ENCODE data around the gene ADGRG2.
"Not testable (repeated sequence)": the region's sequence is repeated elsewhere in the genome, so short reads cannot be mapped to it uniquely, and the experiment has no call there.

ADGRG2 gene

GRCh38 chrX:19072372-19072771 is 49.9 kb downstream of the ADGRG2 start:
- DNase-seq: no peak

GRCh38 chrX:19070555-19070994 is 51.7 kb downstream of the ADGRG2 start:
- no peak for DNase-seq

DNA sequence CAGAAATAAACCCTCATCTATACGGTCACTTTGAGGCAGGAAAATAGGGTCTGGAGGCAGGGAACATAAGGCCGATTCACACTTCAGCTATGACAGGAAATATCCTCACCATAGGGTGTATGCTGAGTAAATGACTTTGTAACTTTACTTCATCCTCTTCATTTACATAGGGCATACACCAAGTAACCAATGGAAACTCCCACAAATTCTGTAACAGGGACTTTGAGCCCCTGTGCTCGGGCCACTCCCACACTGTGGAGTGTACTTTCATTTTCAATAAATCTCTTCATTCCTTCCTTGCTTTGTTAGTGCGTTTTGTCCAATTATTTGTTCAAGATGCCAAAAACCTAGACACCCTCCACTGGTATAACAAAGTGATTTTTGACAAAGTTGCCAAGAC is 55.3 kb downstream of the ADGRG2 start:
- not testable (repeated sequence) for DNase-seq

DNA sequence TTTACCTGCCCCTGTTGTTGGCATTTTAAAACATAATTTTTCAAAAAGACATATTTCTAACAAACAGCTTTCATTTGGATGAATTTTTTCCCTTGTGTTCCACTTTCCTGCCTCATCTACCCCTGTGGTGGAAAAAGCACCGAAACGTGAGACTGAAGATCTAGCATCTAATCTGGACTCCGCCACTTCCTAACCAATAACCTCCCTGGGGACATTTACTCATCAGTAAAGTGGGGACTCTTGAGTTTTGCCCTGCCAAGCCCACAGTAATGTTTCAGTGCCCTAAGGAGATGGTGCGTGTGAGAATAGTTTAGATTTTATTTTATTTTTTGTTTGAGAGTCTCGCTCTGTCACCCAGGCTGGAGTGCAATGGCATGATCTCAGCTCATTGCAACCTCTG is 56.7 kb downstream of the ADGRG2 start:
- no peak for DNase-seq

DNA sequence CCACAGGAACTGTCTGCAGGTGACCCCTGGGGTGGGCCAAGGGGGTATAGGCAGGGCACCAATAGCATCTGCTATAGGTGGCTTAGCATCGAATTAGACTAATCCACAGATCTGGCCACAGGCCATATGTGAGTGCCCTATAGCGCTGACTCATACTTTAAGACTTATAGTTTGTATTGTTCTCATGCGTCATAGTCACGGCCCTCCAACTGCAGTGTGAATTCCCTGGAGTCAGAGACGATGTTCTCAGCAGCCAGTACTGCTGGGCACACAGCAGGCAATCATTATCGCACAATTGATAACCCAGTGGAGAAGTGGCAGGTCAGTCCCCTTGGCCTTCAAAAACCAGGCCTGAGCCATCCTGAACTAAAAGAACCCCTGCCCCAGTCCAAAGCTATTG is 58.1 kb downstream of the ADGRG2 start:
- DNase-seq: no peak

DNA sequence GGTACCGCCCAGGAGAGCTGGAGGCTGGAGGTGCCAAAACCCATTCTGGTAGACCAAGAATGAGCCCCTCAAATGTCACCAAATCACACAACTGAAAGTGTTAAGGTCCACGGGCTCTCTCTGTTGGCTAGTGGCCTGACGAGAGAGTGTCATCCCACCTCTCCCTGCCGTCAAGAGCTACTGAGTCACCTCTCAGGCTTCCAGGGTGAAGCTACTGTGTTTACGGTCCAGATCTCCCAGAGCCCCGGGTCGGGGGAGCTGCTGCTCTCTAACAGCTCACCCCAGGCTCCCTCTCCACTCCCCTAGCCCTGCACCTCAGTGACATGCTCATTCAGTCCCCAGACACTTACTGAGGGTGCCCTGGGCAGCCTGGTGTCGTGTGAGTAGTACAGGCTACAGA is 59.2 kb downstream of the ADGRG2 start:
- DNase-seq: no peak

DNA sequence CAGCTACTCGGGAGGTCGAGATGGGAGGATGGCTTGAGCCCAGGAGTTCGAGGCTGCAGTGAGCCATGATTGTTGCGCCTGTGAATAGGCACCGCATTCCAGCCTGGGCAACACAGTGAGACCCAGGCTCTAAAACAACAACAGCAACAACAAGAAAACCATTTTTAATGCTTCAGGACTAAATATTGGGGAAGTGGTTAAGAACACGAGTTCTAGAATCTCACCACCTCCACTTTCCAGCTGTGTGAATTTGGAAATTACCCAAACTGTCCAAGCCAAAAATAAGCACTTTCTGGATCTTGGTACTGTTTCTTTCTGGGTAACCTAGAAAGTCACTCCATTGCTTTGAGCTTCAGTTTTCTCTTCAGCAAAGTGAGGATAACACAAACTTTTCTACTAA is 63.2 kb downstream of the ADGRG2 start:
- no peak for DNase-seq

DNA sequence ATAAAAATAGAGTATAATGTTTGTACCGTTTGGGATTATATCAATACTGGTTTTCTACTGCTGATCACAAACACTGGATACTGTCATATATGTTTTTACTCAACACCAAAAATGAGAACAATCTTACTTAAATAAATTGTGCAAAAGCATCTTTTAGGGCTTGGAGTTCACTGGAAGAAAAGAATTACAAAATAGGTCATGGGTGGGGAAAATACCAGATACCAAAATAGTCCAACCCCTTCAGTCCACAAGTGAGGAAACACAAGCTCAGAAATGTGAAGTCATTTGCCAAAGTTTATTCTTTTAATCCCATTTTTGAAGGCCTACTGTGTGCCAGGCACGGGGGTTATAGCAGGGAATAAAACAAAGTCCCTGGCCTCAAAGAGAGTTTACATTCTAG is 64.4 kb downstream of the ADGRG2 start:
- DNase-seq: no peak

- DNase-seq: no peak
These were observed 73.2 kb downstream of the ADGRG2 start for GRCh38 chrX:19049110-19049509.

DNA sequence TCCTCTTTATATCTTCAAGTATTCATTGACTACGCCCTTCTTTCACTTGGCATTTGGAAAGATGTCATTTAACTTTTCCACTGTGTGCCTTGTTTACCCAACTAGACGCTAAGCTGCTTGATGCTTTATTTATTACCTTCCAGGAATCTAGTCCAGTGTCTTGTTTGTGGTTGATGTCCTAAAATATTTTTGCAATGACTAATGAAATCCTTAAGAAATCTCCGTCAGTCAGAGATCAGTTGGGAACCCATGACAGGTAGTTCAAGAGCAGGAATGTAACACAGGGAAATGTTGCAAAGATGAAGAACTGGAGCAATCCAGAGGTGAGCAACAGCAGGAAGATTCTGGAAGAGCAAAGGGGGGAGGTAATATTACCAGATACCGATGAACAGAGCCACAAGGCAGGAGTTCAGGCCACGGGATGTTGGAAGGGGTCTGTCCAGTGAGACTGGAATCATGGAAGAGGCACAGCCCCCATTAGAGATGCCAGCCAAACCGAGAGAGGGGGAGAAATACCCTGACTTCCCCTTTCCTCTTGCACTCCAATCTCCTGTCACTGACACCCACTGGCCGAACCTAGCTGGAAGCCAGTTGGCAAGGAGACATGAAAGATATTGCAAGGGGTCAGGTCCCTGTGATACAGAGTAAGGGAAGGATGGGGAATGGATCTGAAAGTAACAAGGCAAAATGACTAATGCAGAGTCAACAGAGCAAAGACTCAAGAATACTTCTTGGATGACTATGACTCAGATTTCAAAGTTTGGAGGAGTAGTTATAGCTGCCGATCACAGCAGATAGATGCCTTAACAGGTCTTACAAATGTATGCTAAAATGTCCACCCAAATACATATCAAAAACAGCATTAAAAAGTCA is 75.7 kb downstream of the ADGRG2 start:
- DNase-seq: no peak

GRCh38 chrX:19040373-19040772 is 81.9 kb downstream of the ADGRG2 start:
- DNase-seq: no peak

GRCh38 chrX:19034025-19034424 is 88.2 kb downstream of the ADGRG2 start:
- DNase-seq: no peak

- no peak for DNase-seq
These were observed 91.5 kb downstream of the ADGRG2 start for GRCh38 chrX:19030805-19031204.

DNA sequence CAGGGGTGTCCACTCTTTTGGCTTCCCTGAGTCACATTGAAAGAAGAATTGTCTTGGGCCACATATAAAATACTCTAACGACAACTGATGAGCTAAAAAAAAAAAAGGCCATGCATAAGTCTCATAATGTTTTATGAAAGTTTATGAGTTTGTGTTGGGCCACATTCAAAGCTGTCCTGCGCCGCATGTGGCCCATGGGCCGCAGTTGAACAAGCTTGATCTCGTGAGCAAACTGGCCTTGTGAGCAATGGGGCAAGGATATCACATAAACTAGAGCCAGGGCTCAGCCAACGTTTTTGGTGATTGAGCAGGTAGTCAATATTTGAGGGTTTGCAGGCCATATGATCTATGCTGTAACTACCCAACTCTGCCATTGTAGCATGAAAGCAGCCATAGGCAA is 93.7 kb downstream of the ADGRG2 start:
- DNase-seq: no peak

GRCh38 chrX:19024366-19024765 is 97.9 kb downstream of the ADGRG2 start:
- no peak for DNase-seq

- no peak for DNase-seq
These were observed 102.3 kb downstream of the ADGRG2 start for GRCh38 chrX:19019996-19020395.

DNA sequence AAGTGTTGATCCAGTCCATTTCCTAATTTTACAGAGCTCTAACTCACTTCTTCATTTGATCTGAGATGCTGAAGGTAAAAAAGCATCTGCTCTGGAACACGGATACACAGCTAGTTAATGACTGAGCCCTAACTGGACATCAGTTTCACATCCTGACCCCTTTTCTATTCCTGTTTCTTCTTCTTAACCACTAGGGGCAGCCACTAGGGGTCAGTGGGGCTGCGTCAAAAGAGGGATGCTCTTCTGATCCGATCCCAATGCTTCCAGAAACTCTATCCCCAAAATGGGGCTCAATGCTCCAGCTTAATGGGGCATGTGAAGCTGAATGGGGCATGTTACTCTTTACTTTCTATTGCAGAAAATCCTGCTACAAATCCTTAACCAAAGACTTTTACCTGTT is 105.0 kb downstream of the ADGRG2 start:
- DNase-seq: no peak

- DNase-seq: not testable (repeated sequence)
These were observed 105.7 kb downstream of the ADGRG2 start for GRCh38 chrX:19016614-19017013.

- no peak for DNase-seq
These were observed 114.4 kb downstream of the ADGRG2 start for GRCh38 chrX:19007868-19008267.

DNA sequence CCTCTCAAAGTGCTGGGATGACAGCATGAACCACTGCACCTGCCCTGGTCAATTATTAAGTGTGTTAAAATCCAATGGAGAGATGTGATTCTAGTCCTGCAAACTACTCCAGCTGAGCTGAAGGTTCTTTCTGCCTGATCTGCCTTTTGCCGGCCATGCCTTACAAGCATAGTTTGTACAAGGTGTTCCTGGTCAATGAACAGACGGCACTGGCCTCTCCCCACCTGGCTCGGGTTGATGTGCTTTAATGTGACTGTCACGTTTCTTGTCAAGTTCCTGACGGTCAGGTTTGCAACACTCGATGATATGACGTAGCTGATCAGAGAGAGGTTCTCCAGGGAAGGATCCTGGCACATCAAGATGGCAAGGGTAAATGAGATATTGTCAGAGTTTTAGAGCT is 115.3 kb downstream of the ADGRG2 start:
- DNase-seq: no peak

- no peak for DNase-seq
These were observed 116.4 kb downstream of the ADGRG2 start for GRCh38 chrX:19005909-19006308.

GRCh38 chrX:19003756-19004155 is 118.5 kb downstream of the ADGRG2 start:
- DNase-seq: no peak

GRCh38 chrX:18998653-18999052 is 123.6 kb downstream of the ADGRG2 start:
- DNase-seq: no peak

DNA sequence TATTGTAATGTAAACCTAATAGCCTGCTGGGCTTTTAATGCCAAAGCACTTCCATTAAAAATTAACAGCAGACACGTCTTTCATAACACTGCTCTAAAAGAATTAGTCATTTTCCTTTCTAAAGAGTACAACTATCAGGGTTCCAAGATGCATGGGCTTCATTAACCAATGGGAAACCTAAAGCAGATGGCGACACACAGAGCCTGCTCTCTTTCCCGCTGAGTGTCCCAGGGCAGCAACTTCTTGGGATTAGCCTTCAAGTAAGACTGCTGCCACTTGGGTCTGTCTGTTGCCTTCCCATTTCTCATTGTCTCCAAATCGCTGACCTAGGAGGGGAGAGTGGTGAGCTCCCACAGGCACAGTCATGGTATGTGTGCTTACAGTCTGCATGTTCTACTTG is 124.4 kb downstream of the ADGRG2 start:
- no peak for DNase-seq

- DNase-seq: no peak
These were observed 125.7 kb downstream of the ADGRG2 start for GRCh38 chrX:18996536-18996935.
